Transverse colon (tissue), 4 donors: ENCODE measurements around the gene GREB1L. TPM values are rescaled to one million over a fixed set of nuclear protein-coding genes. Genes with fewer than 3 reads are reported as not detected.
"Not testable (repeated sequence)": the region's sequence is repeated elsewhere in the genome, so short reads cannot be mapped to it uniquely, and the experiment has no call there.

Experiments
- DNase-seq: peaks from one replicate; pipeline ENCODE4 v3.0.0-alpha.2; 2019
- H3K27ac ChIP-seq, 4 donors: fragments of 200-600 bp; sonication (generic); 2 replicates each; pipeline ENCODE4 v1.5.1; 2016 to 2018; ENCODE audit warnings: inconsistent platforms in 4 of 4
- H3K27me3 ChIP-seq: fragments of 200-600 bp; sonication (generic); 2 replicates; pipeline ENCODE4 v1.5.1; 2017; ENCODE audit warnings: inconsistent platforms
- H3K36me3 ChIP-seq, 4 donors: fragments of 200-600 bp; sonication (generic); 2 replicates each; pipeline ENCODE4 v1.5.1; 2017 to 2019; ENCODE audit warnings: inconsistent platforms in 4 of 4
- H3K4me1 ChIP-seq, 4 donors: fragments of 200-600 bp; sonication (generic); 2 replicates each; pipeline ENCODE4 v1.5.1; 2017 to 2020; ENCODE audit warnings: inconsistent platforms in 4 of 4
- H3K4me3 ChIP-seq, 4 donors: fragments of 200-600 bp; sonication (generic); 1 replicate in 1 of 4; 2 replicates in 3 of 4; pipeline versions ENCODE4 v1.5.1 to v1.6.1; 2017 to 2019; ENCODE audit warnings: inconsistent platforms in 4 of 4
- H3K9me3 ChIP-seq, 2 donors: fragments of 200-600 bp; sonication (generic); 2 replicates each; pipeline ENCODE4 v1.5.1; 2017 to 2019; ENCODE audit warnings: inconsistent platforms in 2 of 2
- EP300 ChIP-seq: sonication (generic); formaldehyde crosslinking; IDR thresholded peaks from one replicate; pipeline ENCODE4 v1.6.1; 2017; ENCODE audit warnings: antibody characterized with exemption, low read depth
- POLR2A ChIP-seq: fragments of 450-650 bp; IDR thresholded peaks from one replicate; pipeline ENCODE4 v1.6.1; 2016; ENCODE audit warnings: antibody characterized with exemption, mild to moderate bottlenecking, moderate library complexity
- POLR2AphosphoS5 ChIP-seq, 3 donors: sonication (generic); formaldehyde crosslinking; IDR thresholded peaks; one replicate each; pipeline ENCODE4 v1.6.1; 2016; ENCODE audit warnings: antibody characterized with exemption in 3 of 3
- WGBS, 2 donors: methylation state at CpG; one replicate each; pipeline ENCODE4 v1.1.5; 2018; ENCODE audit warnings: low coverage in 1 of 2; 5-methylcytosine and 5-hydroxymethylcytosine counted together
- in situ Hi-C, 4 donors: fragments of 200-750 bp; cut with MboI; loops; one replicate each; pipeline versions ENCODE4 v1.15.0 to v1.15.1; 2017; ENCODE audit warnings: low sequenced_read_pairs in 3 of 4, low pct_ligation_motif_present in 1 of 4, low pct_unique_long_range_greater_than_20kb in 1 of 4
- intact Hi-C: fragments of 100-400 bp; cut with DNase I; formaldehyde crosslinking; loops from one replicate; pipeline ENCODE4 v1.15.1; 2023; ENCODE audit warnings: low total_unique reads
- total RNA-seq, 4 donors: library from RNA; depleted of rRNA; stranded (reverse); fragments of >200 nt; gene quantifications; one replicate each; pipeline ENCODE4 v1.1.0, GENCODE V29; 2016
- TF ChIP-seq, protein P1 (sequence below), 5 experiments: fragments of 200-600 bp in 3 of 5; fragments of 450-650 bp in 2 of 5; sonication (generic) in 3 of 5; IDR thresholded peaks; 1 replicate in 2 of 5; 2 replicates in 3 of 5; pipeline ENCODE4 v1.5.1; 2016 to 2017; ENCODE audit warnings: antibody characterized with exemption in 5 of 5, inconsistent platforms in 3 of 5, mild to moderate bottlenecking in 2 of 5, moderate library complexity in 1 of 5

Gene GREB1L
- total RNA-seq, 4 donors from 2014 or later: 1.1 to 1.5 TPM; not detected in 2

DNA sequence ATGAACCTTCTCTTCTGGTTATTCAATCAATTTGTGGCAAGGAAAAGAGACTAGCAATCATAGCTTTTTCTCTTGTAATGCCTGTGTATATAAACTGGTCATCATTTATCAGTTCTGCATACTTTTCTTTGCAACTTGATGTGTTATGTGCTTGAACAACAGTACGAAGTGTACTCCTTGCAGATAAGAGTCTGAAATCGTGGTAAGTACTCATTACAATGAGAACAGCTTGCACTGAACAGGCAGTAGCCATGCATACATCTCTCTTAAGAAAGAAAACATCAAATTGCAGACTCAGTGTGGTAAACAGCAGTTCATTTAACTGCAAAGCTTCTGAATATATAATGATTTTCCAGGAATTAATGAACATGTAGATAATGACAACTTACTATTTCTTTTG lies 64.3 kb downstream of the GREB1L start:
- DNase-seq: no peak
- no peak overlapping the region for H3K27ac ChIP-seq
- intact Hi-C loops (no loop called here), in situ Hi-C loops (no loop called here)
- TF ChIP-seq, protein P1, sequence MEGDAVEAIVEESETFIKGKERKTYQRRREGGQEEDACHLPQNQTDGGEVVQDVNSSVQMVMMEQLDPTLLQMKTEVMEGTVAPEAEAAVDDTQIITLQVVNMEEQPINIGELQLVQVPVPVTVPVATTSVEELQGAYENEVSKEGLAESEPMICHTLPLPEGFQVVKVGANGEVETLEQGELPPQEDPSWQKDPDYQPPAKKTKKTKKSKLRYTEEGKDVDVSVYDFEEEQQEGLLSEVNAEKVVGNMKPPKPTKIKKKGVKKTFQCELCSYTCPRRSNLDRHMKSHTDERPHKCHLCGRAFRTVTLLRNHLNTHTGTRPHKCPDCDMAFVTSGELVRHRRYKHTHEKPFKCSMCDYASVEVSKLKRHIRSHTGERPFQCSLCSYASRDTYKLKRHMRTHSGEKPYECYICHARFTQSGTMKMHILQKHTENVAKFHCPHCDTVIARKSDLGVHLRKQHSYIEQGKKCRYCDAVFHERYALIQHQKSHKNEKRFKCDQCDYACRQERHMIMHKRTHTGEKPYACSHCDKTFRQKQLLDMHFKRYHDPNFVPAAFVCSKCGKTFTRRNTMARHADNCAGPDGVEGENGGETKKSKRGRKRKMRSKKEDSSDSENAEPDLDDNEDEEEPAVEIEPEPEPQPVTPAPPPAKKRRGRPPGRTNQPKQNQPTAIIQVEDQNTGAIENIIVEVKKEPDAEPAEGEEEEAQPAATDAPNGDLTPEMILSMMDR (IDR thresholded peaks at IDR 0.05): no peak
- TF ChIP-seq POLR2AphosphoS5 (IDR thresholded peaks at IDR 0.05) (no peak), POLR2A (no peak), EP300 (no peak)
- no peaks in the 10 kb centered on the region for H3K4me1 ChIP-seq
- H3K36me3 ChIP-seq: no peaks in the 10 kb centered on the region
- no peak overlapping the region for H3K4me3 ChIP-seq
- no peaks in the 10 kb centered on the region for H3K27me3 ChIP-seq
- WGBS, 2 donors: 56 to 80% methylated on average over 1 to 2 of the region's 2 CpGs
- H3K9me3 ChIP-seq: no peaks in the 10 kb centered on the region

DNA sequence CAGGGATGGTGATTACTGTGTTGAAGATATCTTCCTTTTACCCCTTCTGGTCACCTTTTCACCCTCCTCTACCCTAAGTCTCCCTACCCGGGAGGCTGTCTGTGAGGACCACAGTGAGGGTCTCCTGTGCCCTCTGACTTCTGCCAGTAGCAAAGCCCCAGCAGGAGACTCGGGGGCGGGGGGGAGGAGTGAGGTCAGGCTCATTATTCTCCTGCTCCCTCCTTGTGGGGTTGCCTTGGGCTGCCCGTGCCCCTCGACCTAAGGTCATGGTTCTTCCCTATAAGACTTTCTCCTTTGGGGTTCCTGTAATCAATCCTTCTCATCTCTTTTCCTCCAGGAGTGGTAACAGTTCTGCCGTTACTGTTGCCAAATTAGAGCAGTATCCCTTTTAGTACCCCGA lies 65.5 kb downstream of the GREB1L start:
- 75 to 90% methylated on average over 2 to 7 of the region's 7 CpGs for WGBS, 2 donors
- Histone ChIP-seq H3K9me3 (no peaks in the 10 kb centered on the region), H3K36me3 (no peaks in the 10 kb centered on the region), H3K27ac (no peak overlapping the region), H3K4me1 (no peaks in the 10 kb centered on the region), H3K27me3 (no peaks in the 10 kb centered on the region), H3K4me3 (no peak overlapping the region)
- in situ Hi-C loops (no loop called here), intact Hi-C loops (no loop called here)
- TF ChIP-seq EP300 (no peak), POLR2A (no peak), POLR2AphosphoS5 (IDR thresholded peaks at IDR 0.05) (no peak)
- TF ChIP-seq, protein P1 (IDR thresholded peaks at IDR 0.05): no peak
- no peak for DNase-seq

DNA sequence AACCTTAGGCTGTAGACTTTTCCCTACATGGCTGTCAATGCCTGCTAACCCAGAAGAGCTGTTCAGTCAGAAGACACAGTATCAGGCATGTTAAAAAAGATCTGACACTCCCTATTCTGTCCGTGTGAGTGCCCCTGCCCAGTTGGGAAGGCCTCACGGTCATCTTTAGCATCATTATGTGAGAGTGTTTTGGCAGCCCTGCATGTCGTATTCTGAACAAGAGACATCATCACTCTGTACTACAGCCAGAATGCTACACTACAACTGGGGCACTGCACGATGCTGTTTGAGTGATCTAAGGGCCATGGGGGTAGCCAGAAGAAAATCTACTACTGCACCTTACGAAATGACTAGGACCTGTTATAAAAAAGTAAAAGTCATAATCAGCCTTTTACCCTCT lies 67.2 kb downstream of the GREB1L start:
- WGBS, 2 donors: 74 to 90% methylated on average over 2 to 5 of the region's 5 CpGs
- Histone ChIP-seq H3K27me3 (no peaks in the 10 kb centered on the region), H3K4me1 (no peaks in the 10 kb centered on the region), H3K27ac (no peak overlapping the region), H3K36me3 (no peaks in the 10 kb centered on the region), H3K9me3 (no peaks in the 10 kb centered on the region), H3K4me3 (no peak overlapping the region)
- DNase-seq: no peak
- in situ Hi-C loops: no loop called here
- TF ChIP-seq EP300 (no peak), POLR2A (no peak), POLR2AphosphoS5 (IDR thresholded peaks at IDR 0.05) (no peak)
- TF ChIP-seq, protein P1 (IDR thresholded peaks at IDR 0.05): no peak
- intact Hi-C loops: no loop called here

DNA sequence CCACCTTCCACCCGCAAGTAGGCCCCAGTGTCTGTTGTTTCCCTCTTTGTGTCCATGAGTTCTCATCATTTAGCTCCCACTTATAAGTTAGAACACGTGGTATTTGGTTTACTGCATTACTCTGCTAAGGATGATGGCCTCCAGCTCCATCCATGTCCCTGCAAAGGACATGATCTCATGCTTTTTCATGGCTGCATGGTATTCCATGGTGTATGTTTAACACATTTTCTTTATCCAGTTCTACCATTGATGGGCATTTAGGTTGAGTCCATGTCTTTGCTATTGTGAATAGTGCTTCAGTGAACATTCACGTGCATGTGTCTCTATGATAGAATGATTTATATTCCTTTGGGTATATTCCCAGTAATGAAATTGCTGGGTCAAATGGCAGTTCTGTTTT lies 69.9 kb downstream of the GREB1L start:
- in situ Hi-C loops: not testable (repeated sequence)

DNA sequence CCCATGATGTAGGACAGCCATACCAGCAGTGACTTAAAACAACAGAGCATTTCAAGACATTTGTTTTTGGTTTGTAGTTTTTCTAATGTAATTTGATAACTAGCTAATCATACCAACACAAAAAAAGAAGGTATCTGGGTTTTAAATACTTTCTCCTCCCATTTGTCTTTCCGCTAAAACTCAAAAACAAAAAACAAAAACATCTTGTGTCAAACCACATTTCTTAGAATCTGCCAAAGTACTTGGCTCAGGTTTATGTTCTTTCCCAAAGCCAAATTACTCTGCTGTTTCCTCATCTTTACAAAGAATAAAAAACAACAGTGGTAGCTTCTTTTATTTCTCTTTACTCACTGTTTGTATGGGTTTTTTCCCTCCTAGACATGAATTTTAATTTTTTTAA lies 71.5 kb downstream of the GREB1L start:
- no peak overlapping the region for H3K27ac ChIP-seq
- in situ Hi-C loops: no loop called here
- intact Hi-C loops: no loop called here
- DNase-seq: no peak
- no peaks in the 10 kb centered on the region for H3K36me3 ChIP-seq
- 87 to 97% methylated on average over 1 of the region's 1 CpG for WGBS, 2 donors
- no peaks in the 10 kb centered on the region for H3K9me3 ChIP-seq
- no peak overlapping the region for H3K4me3 ChIP-seq
- no peaks in the 10 kb centered on the region for H3K4me1 ChIP-seq
- no peak for TF ChIP-seq EP300
- TF ChIP-seq, protein P1 (IDR thresholded peaks at IDR 0.05): no peak
- no peak for TF ChIP-seq POLR2AphosphoS5 (IDR thresholded peaks at IDR 0.05)
- no peak for TF ChIP-seq POLR2A
- no peaks in the 10 kb centered on the region for H3K27me3 ChIP-seq

More for the DNA sequence above, 69.9 kb downstream of the GREB1L start:
- 82 to 100% methylated on average over 1 to 3 of the region's 3 CpGs for WGBS, 2 donors
- H3K27me3 ChIP-seq, H3K9me3 ChIP-seq, intact Hi-C loops, H3K4me1 ChIP-seq, H3K27ac ChIP-seq, H3K36me3 ChIP-seq, H3K4me3 ChIP-seq, DNase-seq: not testable (repeated sequence)
